ENCODE data around the gene VMP1. TPM values are rescaled to one million over a fixed set of nuclear protein-coding genes. Genes with fewer than 3 reads are reported as not detected.

The VMP1 gene
- total and polyA plus RNA-seq, 2 donors (not counting 1 experiment from before 2014, with no cell fraction given), result 20.4 to 83.5 TPM

DNA sequence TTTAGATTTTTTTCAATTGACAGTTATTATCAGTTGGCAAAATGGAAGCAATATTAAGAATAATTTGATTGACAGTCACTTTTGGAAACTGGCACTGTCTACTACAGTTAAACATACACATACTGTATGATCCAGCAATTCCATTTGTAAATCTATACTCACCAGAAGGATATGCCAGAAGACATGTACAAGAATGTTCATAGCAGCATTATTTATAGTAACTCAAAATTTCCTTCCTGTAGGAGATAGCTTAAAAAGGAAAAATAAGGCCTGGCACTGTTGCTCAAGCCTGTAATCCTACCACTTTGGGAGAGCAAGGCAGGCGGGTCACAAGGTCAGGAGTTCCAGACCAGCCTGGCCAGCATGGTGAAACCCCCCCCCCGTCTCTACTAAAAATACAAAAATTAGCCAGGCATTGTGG lies 89.3 kb downstream of the VMP1 start:
- TF ChIP-seq EZH2 (IDR thresholded peaks at IDR 0.05; ENCODE audit: borderline replicate concordance, insufficient read depth, low read depth, low read length, poor library complexity, severe bottlenecking), result no peak
- TF ChIP-seq, protein P1, sequence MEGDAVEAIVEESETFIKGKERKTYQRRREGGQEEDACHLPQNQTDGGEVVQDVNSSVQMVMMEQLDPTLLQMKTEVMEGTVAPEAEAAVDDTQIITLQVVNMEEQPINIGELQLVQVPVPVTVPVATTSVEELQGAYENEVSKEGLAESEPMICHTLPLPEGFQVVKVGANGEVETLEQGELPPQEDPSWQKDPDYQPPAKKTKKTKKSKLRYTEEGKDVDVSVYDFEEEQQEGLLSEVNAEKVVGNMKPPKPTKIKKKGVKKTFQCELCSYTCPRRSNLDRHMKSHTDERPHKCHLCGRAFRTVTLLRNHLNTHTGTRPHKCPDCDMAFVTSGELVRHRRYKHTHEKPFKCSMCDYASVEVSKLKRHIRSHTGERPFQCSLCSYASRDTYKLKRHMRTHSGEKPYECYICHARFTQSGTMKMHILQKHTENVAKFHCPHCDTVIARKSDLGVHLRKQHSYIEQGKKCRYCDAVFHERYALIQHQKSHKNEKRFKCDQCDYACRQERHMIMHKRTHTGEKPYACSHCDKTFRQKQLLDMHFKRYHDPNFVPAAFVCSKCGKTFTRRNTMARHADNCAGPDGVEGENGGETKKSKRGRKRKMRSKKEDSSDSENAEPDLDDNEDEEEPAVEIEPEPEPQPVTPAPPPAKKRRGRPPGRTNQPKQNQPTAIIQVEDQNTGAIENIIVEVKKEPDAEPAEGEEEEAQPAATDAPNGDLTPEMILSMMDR (IDR thresholded peaks at IDR 0.05), result no peak
- POLR2A ChIA-PET, result interaction anchor here (0.7 kb wide), 1 partner anchor 22 kb away, joined by 7 read pairs; no protein-coding TSS in a partner anchor
- no peaks in the 10 kb centered on the region for H3K4me1 ChIP-seq (ENCODE audit: control insufficient read depth in 2 of 2, insufficient read depth in 2 of 2, low read length in 2 of 2)
- intact Hi-C loops (cut with micrococcal nuclease), result no loop called here
- no peak for DNase-seq
- peaks cover 2% of the 10 kb centered on the region for H3K79me2 ChIP-seq (ENCODE audit: control insufficient read depth, insufficient read depth, low read length)
- H3K27ac ChIP-seq (ENCODE audit: low read length in 2 of 2), result no peak overlapping the region
- Mint-ChIP-seq H3K4me1 (no peaks in the 10 kb centered on the region), H3K27ac (no peak overlapping the region), H3K27me3 (no peaks in the 10 kb centered on the region), H3K9me3 (ENCODE audit: insufficient read depth) (no peaks in the 10 kb centered on the region), H3K4me3 (no peak overlapping the region)
- no peaks in the 10 kb centered on the region for H3K27me3 ChIP-seq (replicated peaks in 1 of 4; ENCODE audit: control extremely low read depth in 1 of 4, control insufficient read depth in 3 of 4, insufficient read depth in 4 of 4, low read length in 3 of 4)
- no peaks in the 10 kb centered on the region for H4K20me1 ChIP-seq (ENCODE audit: control insufficient read depth, insufficient read depth, low read length, poor library complexity, severe bottlenecking)
- H3K9ac ChIP-seq (ENCODE audit: low read length), result no peak overlapping the region
- CTCF ChIA-PET, result no interaction called here
- H3K9me3 ChIP-seq (ENCODE audit: control extremely low read depth in 1 of 3, control insufficient read depth in 2 of 3, insufficient read depth in 1 of 3, low read length in 2 of 3), result no peaks in the 10 kb centered on the region
- no peak overlapping the region for H3K4me3 ChIP-seq (ENCODE audit: control extremely low read depth in 1 of 5, extremely low read depth in 1 of 5, insufficient read depth in 1 of 5, low read depth in 2 of 5, low read length in 4 of 5)
- ATAC-seq (ENCODE audit: low read depth), result no peak
- H3K36me3 ChIP-seq (replicated peaks in 1 of 2; ENCODE audit: control extremely low read depth in 1 of 2, control insufficient read depth in 1 of 2, extremely low read depth in 1 of 2, insufficient read depth in 2 of 2, low read length in 1 of 2), result peaks cover 0 to 2% of the 10 kb centered on the region in 2 experiments
- H3K4me2 ChIP-seq (replicated peaks; ENCODE audit: low read depth, low read length, poor library complexity, severe bottlenecking), result no peak overlapping the region
- WGBS (ENCODE audit: insufficient coverage), result no CpG with 5 or more reads among the region's 2 CpGs
- no peak overlapping the region for H2AFZ ChIP-seq (ENCODE audit: insufficient read depth, low read depth, low read length, poor library complexity, severe bottlenecking)

DNA sequence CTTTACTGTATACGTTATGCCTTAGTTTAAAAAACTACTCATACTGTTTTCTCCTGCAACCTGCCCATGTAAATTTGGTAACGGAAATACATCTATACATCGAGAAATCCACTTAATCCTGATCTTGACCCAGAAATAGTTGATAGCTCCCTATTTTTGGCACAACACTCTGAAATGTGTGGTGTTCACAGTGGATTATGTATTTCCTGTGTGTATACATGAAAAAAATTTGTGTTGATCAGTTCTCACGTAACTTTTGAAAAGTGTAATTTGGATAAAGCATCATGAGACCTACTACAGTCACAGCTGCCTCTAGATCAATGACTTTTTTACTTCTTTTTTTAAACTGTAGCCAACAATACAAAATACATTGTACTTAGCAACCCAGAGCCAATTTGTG lies 90.7 kb downstream of the VMP1 start:
- WGBS (ENCODE audit: insufficient coverage), result no CpG with 5 or more reads among the region's 4 CpGs
- Histone ChIP-seq H4K20me1 (ENCODE audit: control insufficient read depth, insufficient read depth, low read length, poor library complexity, severe bottlenecking) (no peaks in the 10 kb centered on the region), H3K27me3 (replicated peaks in 1 of 4; ENCODE audit: control extremely low read depth in 1 of 4, control insufficient read depth in 3 of 4, insufficient read depth in 4 of 4, low read length in 3 of 4) (no peaks in the 10 kb centered on the region), H3K9ac (ENCODE audit: low read length) (no peak overlapping the region), H3K9me3 (ENCODE audit: control extremely low read depth in 1 of 3, control insufficient read depth in 2 of 3, insufficient read depth in 1 of 3, low read length in 2 of 3) (no peaks in the 10 kb centered on the region), H3K79me2 (ENCODE audit: control insufficient read depth, insufficient read depth, low read length) (no peaks in the 10 kb centered on the region), H3K4me1 (ENCODE audit: control insufficient read depth in 2 of 2, insufficient read depth in 2 of 2, low read length in 2 of 2) (no peaks in the 10 kb centered on the region), H3K27ac (ENCODE audit: low read length in 2 of 2) (no peak overlapping the region), H3K4me3 (ENCODE audit: control extremely low read depth in 1 of 5, extremely low read depth in 1 of 5, insufficient read depth in 1 of 5, low read depth in 2 of 5, low read length in 4 of 5) (no peak overlapping the region), H3K36me3 (replicated peaks in 1 of 2; ENCODE audit: control extremely low read depth in 1 of 2, control insufficient read depth in 1 of 2, extremely low read depth in 1 of 2, insufficient read depth in 2 of 2, low read length in 1 of 2) (peaks cover 0 to 2% of the 10 kb centered on the region in 2 experiments), H3K4me2 (replicated peaks; ENCODE audit: low read depth, low read length, poor library complexity, severe bottlenecking) (no peak overlapping the region), H2AFZ (ENCODE audit: insufficient read depth, low read depth, low read length, poor library complexity, severe bottlenecking) (no peak overlapping the region)
- Mint-ChIP-seq H3K27me3 (no peaks in the 10 kb centered on the region), H3K27ac (no peak overlapping the region), H3K4me1 (no peaks in the 10 kb centered on the region), H3K9me3 (ENCODE audit: insufficient read depth) (no peaks in the 10 kb centered on the region), H3K4me3 (no peak overlapping the region)
- TF ChIP-seq EZH2 (IDR thresholded peaks at IDR 0.05; ENCODE audit: borderline replicate concordance, insufficient read depth, low read depth, low read length, poor library complexity, severe bottlenecking), result no peak
- TF ChIP-seq, protein P1 (IDR thresholded peaks at IDR 0.05), result no peak
- intact Hi-C loops (cut with micrococcal nuclease), result no loop called here
- ChIA-PET POLR2A (no interaction called here), CTCF (interaction anchor here (1.0 kb wide), 1 partner anchor 41 kb away, joined by 3 read pairs; no protein-coding TSS in a partner anchor)
- DNase-seq, result no peak
- no peak for ATAC-seq (ENCODE audit: low read depth)

All from B cell (primary cell).